Fibroblast of skin of right quadriceps (primary cell): ENCODE results near the gene SPTY2D1.
"Not testable (repeated sequence)": the region's sequence is repeated elsewhere in the genome, so short reads cannot be mapped to it uniquely, and the experiment has no call there.

Experiments
- DNase-seq: peaks from one replicate; pipeline ENCODE4 v3.0.0-alpha.2; 2013

SPTY2D1 gene

GRCh38 chr11:18634140-18635032 lies at the start of gene SPTY2D1:
Gene SPTY2D1 (minus strand): TSS chr11:18634342. CDS start chr11:18634257, 85 bp downstream.
- DNase-seq: peak; percentile 99

- DNase-seq: no peak
These were observed 48.3 kb upstream of the SPTY2D1 start for GRCh38 chr11:18682466-18682865.

- DNase-seq: not testable (repeated sequence)
These were observed 47.8 kb upstream of the SPTY2D1 start for GRCh38 chr11:18681949-18682348.

- no peak for DNase-seq
These were observed 43.4 kb upstream of the SPTY2D1 start for GRCh38 chr11:18677560-18677959.

GRCh38 chr11:18676803-18677202 lies 42.7 kb upstream of the SPTY2D1 start:
- DNase-seq: no peak

- peak; percentile 8 for DNase-seq
These were observed 38.1 kb upstream of the SPTY2D1 start for GRCh38 chr11:18672209-18672608.

- DNase-seq: no peak
These were observed 37.1 kb upstream of the SPTY2D1 start for GRCh38 chr11:18671246-18671645.

- no peak for DNase-seq
These were observed 35.6 kb upstream of the SPTY2D1 start for GRCh38 chr11:18669711-18670110.

- no peak for DNase-seq
These were observed 35.1 kb upstream of the SPTY2D1 start for GRCh38 chr11:18669219-18669596.

GRCh38 chr11:18668131-18668530 lies 34.0 kb upstream of the SPTY2D1 start:
- peak; percentile 10 for DNase-seq

- DNase-seq: not testable (repeated sequence)
These were observed 31.3 kb upstream of the SPTY2D1 start for GRCh38 chr11:18665353-18665872.

- DNase-seq: no peak
These were observed 23.5 kb upstream of the SPTY2D1 start for GRCh38 chr11:18657673-18658072.

- DNase-seq: peak; percentile 59
These were observed 16.9 kb upstream of the SPTY2D1 start for GRCh38 chr11:18650859-18651557.

- no peak for DNase-seq
These were observed 16.2 kb upstream of the SPTY2D1 start for GRCh38 chr11:18650353-18650752.

GRCh38 chr11:18643034-18643433 lies 8.9 kb upstream of the SPTY2D1 start:
- not testable (repeated sequence) for DNase-seq

- DNase-seq: no peak
These were observed 7.5 kb upstream of the SPTY2D1 start for GRCh38 chr11:18641677-18642076.

- peak; percentile 57 for DNase-seq
These were observed 644 bp downstream of the SPTY2D1 start for GRCh38 chr11:18633256-18634139.

GRCh38 chr11:18632841-18633240 lies 1.3 kb downstream of the SPTY2D1 start:
- DNase-seq: no peak

- DNase-seq: no peak
These were observed 10.0 kb downstream of the SPTY2D1 start for GRCh38 chr11:18624161-18624560.

- DNase-seq: no peak
These were observed 10.4 kb downstream of the SPTY2D1 start for GRCh38 chr11:18623707-18624106.

- no peak for DNase-seq
These were observed 15.7 kb downstream of the SPTY2D1 start for GRCh38 chr11:18618342-18619025.

GRCh38 chr11:18617688-18618341 lies 16.3 kb downstream of the SPTY2D1 start:
- DNase-seq: peak; percentile 32
